T-helper 2 cell treated with Interferon-gamma antibody and Interleukin-4, amounts not matched to agents 5 μg/mL and 100 μg/mL, for 36 hours (primary cell): ENCODE measurements around the gene HHIPL2.

Experiments used
- DNase-seq: peaks from one replicate; pipeline ENCODE4 v3.0.0; 2021; ENCODE audit warnings: low spot score
- H3K27ac Mint-ChIP-seq: one replicate; pipeline ENCODE4 v1.8.0; 2021; ENCODE audit warnings: mild to moderate bottlenecking, mixed read lengths
- H3K27me3 Mint-ChIP-seq: one replicate; pipeline ENCODE4 v1.8.0; 2021; ENCODE audit warnings: low read depth, mixed read lengths
- H3K36me3 Mint-ChIP-seq: one replicate; pipeline ENCODE4 v1.8.0; 2021; ENCODE audit warnings: low read depth, mixed read lengths
- H3K4me1 Mint-ChIP-seq: one replicate; pipeline ENCODE4 v1.8.0; 2021; ENCODE audit warnings: low read depth, mixed read lengths
- H3K4me3 Mint-ChIP-seq: one replicate; pipeline ENCODE4 v1.8.0; 2022; ENCODE audit warnings: mild to moderate bottlenecking, moderate library complexity, mixed read lengths
- H3K9me3 Mint-ChIP-seq: one replicate; pipeline ENCODE4 v1.8.0; 2021; ENCODE audit warnings: mixed read lengths

Gene HHIPL2

DNA sequence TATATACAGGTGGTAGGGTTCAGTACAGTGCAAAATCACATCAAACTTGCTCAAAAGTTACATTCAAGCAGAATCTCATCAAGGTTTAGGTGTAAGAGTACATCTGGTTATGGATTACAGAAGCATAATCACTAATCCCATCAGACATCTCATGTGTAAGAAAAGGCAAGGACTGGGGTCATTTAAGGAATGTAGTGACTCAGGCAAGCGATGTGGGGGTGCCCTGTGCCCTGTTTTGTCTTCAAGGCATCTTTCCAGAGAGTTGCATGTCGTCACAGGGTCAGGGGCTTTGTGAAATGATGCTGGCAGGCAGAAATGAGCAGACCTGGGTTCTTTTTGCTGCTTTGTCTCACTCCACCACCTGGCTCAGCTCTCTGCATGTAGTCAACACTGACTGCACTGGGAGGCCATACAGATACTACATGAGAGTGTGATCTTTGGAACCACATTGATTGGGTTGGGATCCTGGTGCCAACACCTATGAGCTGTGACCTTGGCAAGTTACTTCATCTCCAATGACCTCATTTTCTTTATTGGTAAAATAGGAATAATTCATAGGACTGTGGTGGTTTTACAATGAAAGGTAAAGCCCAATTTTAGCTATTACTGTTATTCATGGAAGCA lies 8.2 kb upstream of the HHIPL2 start:
- Mint-ChIP-seq H3K4me3 (no peak overlapping the region), H3K27me3 (no peaks in the 10 kb centered on the region), H3K36me3 (peaks cover 10% of the 10 kb centered on the region), H3K9me3 (no peaks in the 10 kb centered on the region), H3K27ac (no peak overlapping the region), H3K4me1 (no peaks in the 10 kb centered on the region)
- DNase-seq = no peak

- H3K27me3 Mint-ChIP-seq = no peaks in the 10 kb centered on the region
- H3K36me3 Mint-ChIP-seq = peaks cover 7% of the 10 kb centered on the region
- no peak overlapping the region for H3K27ac Mint-ChIP-seq
- H3K4me3 Mint-ChIP-seq = no peak overlapping the region
- no peaks in the 10 kb centered on the region for H3K4me1 Mint-ChIP-seq
- DNase-seq = no peak
- H3K9me3 Mint-ChIP-seq = no peaks in the 10 kb centered on the region
Measured at GRCh38 chr1:222554177-222554576, 6.3 kb upstream of the HHIPL2 start.

DNA sequence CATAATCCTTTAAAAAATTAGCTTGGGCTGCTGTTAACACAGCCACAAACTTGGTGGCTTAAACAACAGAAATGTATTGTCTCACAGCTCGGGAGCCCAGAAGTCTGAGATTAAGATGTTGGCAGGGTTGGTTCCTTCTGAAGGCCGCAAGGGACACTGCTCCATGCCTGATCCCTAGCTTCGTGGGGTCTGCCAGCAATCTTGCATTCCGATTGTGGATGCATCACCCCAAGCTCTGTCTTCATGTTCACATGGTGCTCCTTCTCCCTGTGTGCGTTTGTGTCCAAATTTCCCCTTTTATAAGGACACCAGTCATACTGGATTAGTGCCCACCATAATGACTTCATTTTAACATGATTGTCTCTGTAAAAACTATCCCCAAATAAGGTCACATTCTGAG lies 5.0 kb upstream of the HHIPL2 start:
- Mint-ChIP-seq H3K27me3 (no peaks in the 10 kb centered on the region), H3K4me1 (no peaks in the 10 kb centered on the region), H3K36me3 (peaks cover 7% of the 10 kb centered on the region), H3K27ac (no peak overlapping the region), H3K4me3 (no peak overlapping the region), H3K9me3 (no peaks in the 10 kb centered on the region)
- no peak for DNase-seq

GRCh38 chr1:222547260-222547614 lies 667 bp downstream of the HHIPL2 start:
- H3K27me3 Mint-ChIP-seq = peaks cover 10% of the 10 kb centered on the region
- no peak for DNase-seq
- no peak overlapping the region for H3K27ac Mint-ChIP-seq
- no peaks in the 10 kb centered on the region for H3K4me1 Mint-ChIP-seq
- no peak overlapping the region for H3K4me3 Mint-ChIP-seq
- no peaks in the 10 kb centered on the region for H3K36me3 Mint-ChIP-seq
- H3K9me3 Mint-ChIP-seq = no peaks in the 10 kb centered on the region

- Mint-ChIP-seq H3K36me3 (no peaks in the 10 kb centered on the region), H3K9me3 (no peaks in the 10 kb centered on the region), H3K4me3 (no peak overlapping the region), H3K27ac (no peak overlapping the region), H3K27me3 (peaks cover 10% of the 10 kb centered on the region), H3K4me1 (no peaks in the 10 kb centered on the region)
- no peak for DNase-seq
Measured at GRCh38 chr1:222546548-222547259, 1.2 kb downstream of the HHIPL2 start.

DNA sequence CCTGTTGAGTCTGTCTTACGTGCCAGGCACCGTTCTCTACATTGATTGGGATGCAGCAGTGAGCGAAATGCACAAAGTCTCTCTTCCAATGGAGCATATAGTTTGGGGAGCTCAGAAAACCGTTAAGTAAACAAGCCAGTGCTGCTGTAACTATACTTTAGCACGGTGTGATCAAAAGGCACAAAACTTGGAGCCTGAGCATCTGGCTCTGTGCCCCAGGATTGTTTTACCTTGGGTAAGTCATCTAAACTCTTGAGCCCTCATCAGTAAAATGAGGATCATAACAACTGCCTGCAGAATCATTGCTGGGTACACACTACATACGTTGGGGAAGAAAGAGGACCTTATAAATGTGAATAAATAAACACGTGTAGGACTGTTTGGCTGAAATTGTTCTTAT lies 1.8 kb downstream of the HHIPL2 start:
- Mint-ChIP-seq H3K27ac (no peak overlapping the region), H3K4me1 (no peaks in the 10 kb centered on the region), H3K9me3 (no peaks in the 10 kb centered on the region), H3K27me3 (peaks cover 10% of the 10 kb centered on the region), H3K36me3 (no peaks in the 10 kb centered on the region), H3K4me3 (no peak overlapping the region)
- no peak for DNase-seq

- Mint-ChIP-seq H3K4me3 (no peak overlapping the region), H3K9me3 (no peaks in the 10 kb centered on the region), H3K36me3 (no peaks in the 10 kb centered on the region), H3K4me1 (no peaks in the 10 kb centered on the region), H3K27ac (no peak overlapping the region), H3K27me3 (peaks cover 10% of the 10 kb centered on the region)
- DNase-seq = no peak
Measured at GRCh38 chr1:222543817-222544216, 4.1 kb downstream of the HHIPL2 start.

DNA sequence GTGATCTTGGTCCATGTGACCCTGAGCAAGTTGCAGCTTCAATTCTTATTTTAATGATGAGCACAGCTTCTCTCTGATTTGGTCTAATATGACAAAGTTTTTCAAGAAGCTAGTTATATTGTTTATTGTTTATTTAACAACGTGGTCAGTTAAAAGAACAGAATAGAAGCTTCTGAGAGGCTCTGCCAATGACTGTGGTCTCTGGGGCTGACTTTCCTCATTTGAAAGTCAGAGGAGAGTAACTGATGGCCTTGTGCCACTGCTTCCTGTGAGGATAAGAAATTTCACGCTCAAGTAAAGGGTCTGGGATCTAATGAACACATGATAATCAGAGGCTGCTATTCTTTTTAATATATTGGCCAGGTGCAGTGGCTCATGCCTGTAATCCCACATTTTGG lies 7.3 kb downstream of the HHIPL2 start:
- H3K27me3 Mint-ChIP-seq = peaks cover 5% of the 10 kb centered on the region
- no peak overlapping the region for H3K4me3 Mint-ChIP-seq
- no peaks in the 10 kb centered on the region for H3K9me3 Mint-ChIP-seq
- H3K36me3 Mint-ChIP-seq = no peaks in the 10 kb centered on the region
- H3K4me1 Mint-ChIP-seq = no peaks in the 10 kb centered on the region
- H3K27ac Mint-ChIP-seq = no peak overlapping the region
- DNase-seq = no peak

GRCh38 chr1:222539951-222540597 lies 7.8 kb downstream of the HHIPL2 start:
- Mint-ChIP-seq H3K9me3 (no peaks in the 10 kb centered on the region), H3K27me3 (peaks cover 5% of the 10 kb centered on the region), H3K4me3 (no peak overlapping the region), H3K36me3 (no peaks in the 10 kb centered on the region), H3K4me1 (no peaks in the 10 kb centered on the region), H3K27ac (no peak overlapping the region)
- DNase-seq = no peak

- Mint-ChIP-seq H3K9me3 (no peaks in the 10 kb centered on the region), H3K27me3 (peaks cover 13% of the 10 kb centered on the region), H3K4me1 (no peaks in the 10 kb centered on the region), H3K36me3 (no peaks in the 10 kb centered on the region), H3K4me3 (no peak overlapping the region), H3K27ac (no peak overlapping the region)
- no peak for DNase-seq
Measured at GRCh38 chr1:222535455-222535854, 12.4 kb downstream of the HHIPL2 start.

- H3K9me3 Mint-ChIP-seq = no peaks in the 10 kb centered on the region
- no peaks in the 10 kb centered on the region for H3K36me3 Mint-ChIP-seq
- H3K4me3 Mint-ChIP-seq = no peak overlapping the region
- DNase-seq = no peak
- peaks cover 12% of the 10 kb centered on the region for H3K27me3 Mint-ChIP-seq
- H3K27ac Mint-ChIP-seq = no peak overlapping the region
- H3K4me1 Mint-ChIP-seq = peaks cover 2% of the 10 kb centered on the region
Measured at GRCh38 chr1:222530852-222531251, 17.1 kb downstream of the HHIPL2 start.

- peaks cover 8% of the 10 kb centered on the region for H3K27me3 Mint-ChIP-seq
- H3K4me3 Mint-ChIP-seq = no peak overlapping the region
- no peak for DNase-seq
- no peaks in the 10 kb centered on the region for H3K9me3 Mint-ChIP-seq
- no peaks in the 10 kb centered on the region for H3K36me3 Mint-ChIP-seq
- H3K27ac Mint-ChIP-seq = no peak overlapping the region
- H3K4me1 Mint-ChIP-seq = peaks cover 2% of the 10 kb centered on the region
Measured at GRCh38 chr1:222529916-222530315, 18.0 kb downstream of the HHIPL2 start.

- H3K4me1 Mint-ChIP-seq = peaks cover 2% of the 10 kb centered on the region
- H3K36me3 Mint-ChIP-seq = no peaks in the 10 kb centered on the region
- H3K27me3 Mint-ChIP-seq = peaks cover 8% of the 10 kb centered on the region
- DNase-seq = no peak
- no peak overlapping the region for H3K27ac Mint-ChIP-seq
- no peak overlapping the region for H3K4me3 Mint-ChIP-seq
- no peaks in the 10 kb centered on the region for H3K9me3 Mint-ChIP-seq
Measured at GRCh38 chr1:222529181-222529580, 18.7 kb downstream of the HHIPL2 start.

- no peaks in the 10 kb centered on the region for H3K36me3 Mint-ChIP-seq
- H3K4me1 Mint-ChIP-seq = peaks cover 2% of the 10 kb centered on the region
- H3K27me3 Mint-ChIP-seq = peaks cover 6% of the 10 kb centered on the region
- no peaks in the 10 kb centered on the region for H3K9me3 Mint-ChIP-seq
- DNase-seq = no peak
- H3K27ac Mint-ChIP-seq = no peak overlapping the region
- H3K4me3 Mint-ChIP-seq = no peak overlapping the region
Measured at GRCh38 chr1:222525951-222526350, 22.0 kb downstream of the HHIPL2 start.
